Right cardiac atrium (tissue), 5 donors: ENCODE results near the gene ANKRD44. TPM values are rescaled to one million over a fixed set of nuclear protein-coding genes. Genes with fewer than 3 reads are reported as not detected.

Source experiments
- ATAC-seq, 2 donors: fragments of 200-7000 bp; cut with Tn5 transposase; one replicate each; pipeline versions ENCODE4 v1.8.0 to v1.9.1; 2020; ENCODE audit warnings: moderate library complexity in 2 of 2, mild to moderate bottlenecking in 1 of 2
- DNase-seq, 3 donors: peaks; one replicate each; pipeline ENCODE4 v3.0.0-alpha.2; 2020
- H3K27ac ChIP-seq: one replicate; pipeline ENCODE4 v1.5.1; 2013; ENCODE audit warnings: mild to moderate bottlenecking, low read length, control low read depth, moderate library complexity
- H3K27me3 ChIP-seq: one replicate; pipeline ENCODE4 v1.6.1; 2013; ENCODE audit not compliant: control insufficient read depth, insufficient read depth
- H3K4me1 ChIP-seq: one replicate; pipeline ENCODE4 v1.6.1; 2013; ENCODE audit warnings: low read length; ENCODE audit not compliant: control insufficient read depth, insufficient read depth
- H3K4me3 ChIP-seq: one replicate; pipeline ENCODE4 v1.5.1; 2013; ENCODE audit warnings: low read length, control low read depth
- H3K9me3 ChIP-seq: one replicate; pipeline ENCODE4 v1.6.1; 2013; ENCODE audit warnings: low read length; ENCODE audit not compliant: control insufficient read depth
- whole genome bisulfite sequencing: extraction: QIAGEN DNeasy Blood & Tissue Kit; methylation state at CpG from one replicate; pipeline ENCODE4 v1.1.7; 2013; 5-methylcytosine and 5-hydroxymethylcytosine counted together
- intact Hi-C, 4 donors: fragments of 100-400 bp; cut with DNase I; formaldehyde crosslinking; loops; one replicate each; pipeline versions ENCODE4 v1.11.0 to v1.14.0; 2022 to 2023
- polyA plus RNA-seq: library from polyadenylated mRNA; stranded (reverse); fragments of 200-250 nt; gene quantifications from one replicate; pipeline ENCODE4 v1.2.3, GENCODE V29; 2013
- total RNA-seq, 4 donors: library from RNA; stranded (reverse); fragmentation: NEBNext Ultra II Directional; extraction: Animal tissue kit (Norgen Biotek cat#: 25700); gene quantifications; one replicate each; pipeline ENCODE4 v1.2.1, GENCODE V29; 2021
- donor health status: healthy with polysubstance abuse.
- donor health status: DM: no; HTN: yes; CAD: no.
- donor health status: DM: no; HTN: no; CAD: no.
- donor health status: DM: no; HTN: yes; CAD: no; lungs with severe emphysema.
- donor health status: DM: yes; HTN: yes; CAD: no.

Gene ANKRD44
- total and polyA plus RNA-seq, 5 donors: 4.8 to 18.8 (median 14.3) TPM

GRCh38 chr2:197270601-197271000 lies 40.0 kb downstream of the ANKRD44 start:
- no peak for DNase-seq
- H3K4me1 ChIP-seq: peaks cover 10% of the 10 kb centered on the region
- intact Hi-C loops: no loop called here
- no peak overlapping the region for H3K27ac ChIP-seq
- WGBS: 86% methylated on average over 3 of the region's 3 CpGs
- H3K9me3 ChIP-seq: no peaks in the 10 kb centered on the region
- ATAC-seq: no peak
- H3K27me3 ChIP-seq: no peaks in the 10 kb centered on the region
- H3K4me3 ChIP-seq: no peak overlapping the region

GRCh38 chr2:197269815-197270214 lies 40.8 kb downstream of the ANKRD44 start:
- DNase-seq: peak in 1 of 3 donors; percentile 62
- H3K4me1 ChIP-seq: peaks cover 10% of the 10 kb centered on the region
- H3K27ac ChIP-seq: no peak overlapping the region
- H3K27me3 ChIP-seq: no peaks in the 10 kb centered on the region
- ATAC-seq: no peak
- intact Hi-C loops: no loop called here
- no peak overlapping the region for H3K4me3 ChIP-seq
- no peaks in the 10 kb centered on the region for H3K9me3 ChIP-seq

- H3K4me3 ChIP-seq: no peak overlapping the region
- intact Hi-C loops: no loop called here
- no peak overlapping the region for H3K27ac ChIP-seq
- peak; percentile 30 to 39 for ATAC-seq
- peaks cover 10% of the 10 kb centered on the region for H3K4me1 ChIP-seq
- DNase-seq: no peak
- no peaks in the 10 kb centered on the region for H3K27me3 ChIP-seq
- 40% methylated on average over 7 of the region's 7 CpGs for WGBS
- H3K9me3 ChIP-seq: no peaks in the 10 kb centered on the region
Measured at GRCh38 chr2:197268786-197269584, 41.6 kb downstream of the ANKRD44 start.

GRCh38 chr2:197266477-197266876 lies 44.1 kb downstream of the ANKRD44 start:
- Histone ChIP-seq H3K4me1 (peaks cover 10% of the 10 kb centered on the region), H3K9me3 (no peaks in the 10 kb centered on the region), H3K4me3 (no peak overlapping the region), H3K27ac (no peak overlapping the region), H3K27me3 (no peaks in the 10 kb centered on the region)
- WGBS: 85% methylated on average over 3 of the region's 3 CpGs
- ATAC-seq (no peak), DNase-seq (no peak)
- intact Hi-C loops: no loop called here

GRCh38 chr2:197265924-197266323 lies 44.7 kb downstream of the ANKRD44 start:
- no peak overlapping the region for H3K27ac ChIP-seq
- H3K4me1 ChIP-seq: peaks cover 10% of the 10 kb centered on the region
- intact Hi-C loops: no loop called here
- H3K27me3 ChIP-seq: no peaks in the 10 kb centered on the region
- H3K9me3 ChIP-seq: no peaks in the 10 kb centered on the region
- WGBS: 91% methylated on average over 5 of the region's 5 CpGs
- H3K4me3 ChIP-seq: no peak overlapping the region
- DNase-seq (no peak), ATAC-seq (no peak)

GRCh38 chr2:197265036-197265435 lies 45.5 kb downstream of the ANKRD44 start:
- no peak overlapping the region for H3K27ac ChIP-seq
- ATAC-seq: no peak

GRCh38 chr2:197264332-197264731 lies 46.2 kb downstream of the ANKRD44 start:
- H3K27ac ChIP-seq: no peak overlapping the region
- DNase-seq: no peak
- no peaks in the 10 kb centered on the region for H3K9me3 ChIP-seq
- intact Hi-C loops: no loop called here
- H3K4me1 ChIP-seq: peaks cover 3% of the 10 kb centered on the region
- no peak for ATAC-seq
- no peaks in the 10 kb centered on the region for H3K27me3 ChIP-seq
- no peak overlapping the region for H3K4me3 ChIP-seq
- WGBS: 70% methylated on average over 5 of the region's 5 CpGs

More at GRCh38 chr2:197265036-197265435, 45.5 kb downstream of the ANKRD44 start:
- 84% methylated on average over 4 of the region's 4 CpGs for WGBS
- no peak for DNase-seq
- Histone ChIP-seq H3K9me3 (no peaks in the 10 kb centered on the region), H3K27me3 (no peaks in the 10 kb centered on the region), H3K4me1 (peaks cover 10% of the 10 kb centered on the region), H3K4me3 (no peak overlapping the region)
- intact Hi-C loops: no loop called here

GRCh38 chr2:197263077-197263476 lies 47.5 kb downstream of the ANKRD44 start:
- no peak for ATAC-seq
- H3K4me1 ChIP-seq: no peaks in the 10 kb centered on the region
- H3K27me3 ChIP-seq: no peaks in the 10 kb centered on the region
- H3K27ac ChIP-seq: no peak overlapping the region
- no peak for DNase-seq
- H3K9me3 ChIP-seq: no peaks in the 10 kb centered on the region
- intact Hi-C loops: no loop called here
- 98% methylated on average over 9 of the region's 9 CpGs for WGBS
- H3K4me3 ChIP-seq: no peak overlapping the region

GRCh38 chr2:197261808-197262226 lies 48.8 kb downstream of the ANKRD44 start:
- ATAC-seq: peak; percentile 31 to 79
- Histone ChIP-seq H3K4me3 (no peak overlapping the region), H3K27ac (no peak overlapping the region), H3K9me3 (no peaks in the 10 kb centered on the region), H3K4me1 (no peaks in the 10 kb centered on the region), H3K27me3 (no peaks in the 10 kb centered on the region)
- intact Hi-C loops: no loop called here
- no peak for DNase-seq
- 30% methylated on average over 6 of the region's 6 CpGs for WGBS

- intact Hi-C loops: loop anchor here in 1 of 4 donors (10.0 kb wide), 1 partner anchor 55 kb away; no protein-coding TSS in a partner anchor
- no peaks in the 10 kb centered on the region for H3K4me1 ChIP-seq
Measured at GRCh38 chr2:197259470-197259999, 51.0 kb downstream of the ANKRD44 start.

GRCh38 chr2:197258580-197258979 lies 52.0 kb downstream of the ANKRD44 start:
- Histone ChIP-seq H3K4me1 (peaks cover 1% of the 10 kb centered on the region), H3K9me3 (no peaks in the 10 kb centered on the region), H3K27me3 (no peaks in the 10 kb centered on the region), H3K27ac (no peak overlapping the region), H3K4me3 (no peak overlapping the region)
- DNase-seq: no peak
- ATAC-seq: no peak
- intact Hi-C loops: loop anchor here in 1 of 4 donors (10.0 kb wide), 1 partner anchor 54 kb away; no protein-coding TSS in a partner anchor
- 85% methylated on average over 2 of the region's 2 CpGs for WGBS

More at GRCh38 chr2:197259470-197259999, 51.0 kb downstream of the ANKRD44 start:
- H3K27ac ChIP-seq: no peak overlapping the region
- no peaks in the 10 kb centered on the region for H3K9me3 ChIP-seq
- ATAC-seq (no peak), DNase-seq (no peak)
- no peaks in the 10 kb centered on the region for H3K27me3 ChIP-seq
- no peak overlapping the region for H3K4me3 ChIP-seq
- 90% methylated on average over 3 of the region's 3 CpGs for WGBS
